ENCODE measurements around the gene HP1BP3. TPM values are rescaled to one million over a fixed set of nuclear protein-coding genes. Genes with fewer than 3 reads are reported as not detected.

The HP1BP3 gene
- polyA plus RNA-seq, 1 donor from 2014 or later, result 389 TPM

- H3K9me2 ChIP-seq (ENCODE audit: insufficient read depth, low read length), result no peaks in the 10 kb centered on the region
- no peaks in the 10 kb centered on the region for H3K9me3 ChIP-seq (ENCODE audit: low read length)
- no peak overlapping the region for H3K4me3 ChIP-seq (ENCODE audit: low read length)
- no peaks in the 10 kb centered on the region for H4K20me1 ChIP-seq (ENCODE audit: insufficient read depth)
- no peaks in the 10 kb centered on the region for H3F3A ChIP-seq (ENCODE audit: insufficient read depth, low read length, poor library complexity, severe bottlenecking)
- H3K4me2 ChIP-seq (ENCODE audit: low read length), result no peak overlapping the region
- H3K79me2 ChIP-seq (replicated peaks; ENCODE audit: insufficient read depth, low read length), result no peaks in the 10 kb centered on the region
- H2AFZ ChIP-seq (ENCODE audit: low read depth, low read length), result no peak overlapping the region
- H3K27me3 ChIP-seq (ENCODE audit: insufficient read depth, low read depth, low read length), result peaks cover 7% of the 10 kb centered on the region
- H3K9ac ChIP-seq (ENCODE audit: low read length), result no peak overlapping the region
- H3K36me3 ChIP-seq (ENCODE audit: insufficient read depth, low read length), result no peaks in the 10 kb centered on the region
- TF ChIP-seq, protein P1, sequence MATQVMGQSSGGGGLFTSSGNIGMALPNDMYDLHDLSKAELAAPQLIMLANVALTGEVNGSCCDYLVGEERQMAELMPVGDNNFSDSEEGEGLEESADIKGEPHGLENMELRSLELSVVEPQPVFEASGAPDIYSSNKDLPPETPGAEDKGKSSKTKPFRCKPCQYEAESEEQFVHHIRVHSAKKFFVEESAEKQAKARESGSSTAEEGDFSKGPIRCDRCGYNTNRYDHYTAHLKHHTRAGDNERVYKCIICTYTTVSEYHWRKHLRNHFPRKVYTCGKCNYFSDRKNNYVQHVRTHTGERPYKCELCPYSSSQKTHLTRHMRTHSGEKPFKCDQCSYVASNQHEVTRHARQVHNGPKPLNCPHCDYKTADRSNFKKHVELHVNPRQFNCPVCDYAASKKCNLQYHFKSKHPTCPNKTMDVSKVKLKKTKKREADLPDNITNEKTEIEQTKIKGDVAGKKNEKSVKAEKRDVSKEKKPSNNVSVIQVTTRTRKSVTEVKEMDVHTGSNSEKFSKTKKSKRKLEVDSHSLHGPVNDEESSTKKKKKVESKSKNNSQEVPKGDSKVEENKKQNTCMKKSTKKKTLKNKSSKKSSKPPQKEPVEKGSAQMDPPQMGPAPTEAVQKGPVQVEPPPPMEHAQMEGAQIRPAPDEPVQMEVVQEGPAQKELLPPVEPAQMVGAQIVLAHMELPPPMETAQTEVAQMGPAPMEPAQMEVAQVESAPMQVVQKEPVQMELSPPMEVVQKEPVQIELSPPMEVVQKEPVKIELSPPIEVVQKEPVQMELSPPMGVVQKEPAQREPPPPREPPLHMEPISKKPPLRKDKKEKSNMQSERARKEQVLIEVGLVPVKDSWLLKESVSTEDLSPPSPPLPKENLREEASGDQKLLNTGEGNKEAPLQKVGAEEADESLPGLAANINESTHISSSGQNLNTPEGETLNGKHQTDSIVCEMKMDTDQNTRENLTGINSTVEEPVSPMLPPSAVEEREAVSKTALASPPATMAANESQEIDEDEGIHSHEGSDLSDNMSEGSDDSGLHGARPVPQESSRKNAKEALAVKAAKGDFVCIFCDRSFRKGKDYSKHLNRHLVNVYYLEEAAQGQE (IDR thresholded peaks at IDR 0.05; ENCODE audit: borderline replicate concordance), result no peak
- TF ChIP-seq TAF1 (IDR thresholded peaks at IDR 0.05; ENCODE audit: low read depth), result no peak
- no peak for TF ChIP-seq SMC3 (conservative IDR thresholded peaks at IDR 0.05; ENCODE audit: poor library complexity)
- no peak for TF ChIP-seq POLR2AphosphoS5 (IDR thresholded peaks at IDR 0.05)
- no peak for TF ChIP-seq RAD21 (conservative IDR thresholded peaks at IDR 0.05)
- no peak for TF ChIP-seq EZH2 (IDR thresholded peaks at IDR 0.05; ENCODE audit: borderline replicate concordance, insufficient read depth, low read length, poor library complexity, severe bottlenecking)
- TF ChIP-seq, protein P2, sequence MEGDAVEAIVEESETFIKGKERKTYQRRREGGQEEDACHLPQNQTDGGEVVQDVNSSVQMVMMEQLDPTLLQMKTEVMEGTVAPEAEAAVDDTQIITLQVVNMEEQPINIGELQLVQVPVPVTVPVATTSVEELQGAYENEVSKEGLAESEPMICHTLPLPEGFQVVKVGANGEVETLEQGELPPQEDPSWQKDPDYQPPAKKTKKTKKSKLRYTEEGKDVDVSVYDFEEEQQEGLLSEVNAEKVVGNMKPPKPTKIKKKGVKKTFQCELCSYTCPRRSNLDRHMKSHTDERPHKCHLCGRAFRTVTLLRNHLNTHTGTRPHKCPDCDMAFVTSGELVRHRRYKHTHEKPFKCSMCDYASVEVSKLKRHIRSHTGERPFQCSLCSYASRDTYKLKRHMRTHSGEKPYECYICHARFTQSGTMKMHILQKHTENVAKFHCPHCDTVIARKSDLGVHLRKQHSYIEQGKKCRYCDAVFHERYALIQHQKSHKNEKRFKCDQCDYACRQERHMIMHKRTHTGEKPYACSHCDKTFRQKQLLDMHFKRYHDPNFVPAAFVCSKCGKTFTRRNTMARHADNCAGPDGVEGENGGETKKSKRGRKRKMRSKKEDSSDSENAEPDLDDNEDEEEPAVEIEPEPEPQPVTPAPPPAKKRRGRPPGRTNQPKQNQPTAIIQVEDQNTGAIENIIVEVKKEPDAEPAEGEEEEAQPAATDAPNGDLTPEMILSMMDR (IDR thresholded peaks at IDR 0.05; ENCODE audit: poor library complexity, severe bottlenecking), result no peak
- TF ChIP-seq EP300 (conservative IDR thresholded peaks at IDR 0.05; ENCODE audit: poor library complexity, severe bottlenecking), result no peak
- no peak for TF ChIP-seq MXI1 (conservative IDR thresholded peaks at IDR 0.05; ENCODE audit: poor library complexity, severe bottlenecking)
- no peak overlapping the region for H3K27ac ChIP-seq (ENCODE audit: low read length)
These were observed 60.0 kb downstream of the HP1BP3 start for GRCh38 chr1:20726932-20727745.

DNA sequence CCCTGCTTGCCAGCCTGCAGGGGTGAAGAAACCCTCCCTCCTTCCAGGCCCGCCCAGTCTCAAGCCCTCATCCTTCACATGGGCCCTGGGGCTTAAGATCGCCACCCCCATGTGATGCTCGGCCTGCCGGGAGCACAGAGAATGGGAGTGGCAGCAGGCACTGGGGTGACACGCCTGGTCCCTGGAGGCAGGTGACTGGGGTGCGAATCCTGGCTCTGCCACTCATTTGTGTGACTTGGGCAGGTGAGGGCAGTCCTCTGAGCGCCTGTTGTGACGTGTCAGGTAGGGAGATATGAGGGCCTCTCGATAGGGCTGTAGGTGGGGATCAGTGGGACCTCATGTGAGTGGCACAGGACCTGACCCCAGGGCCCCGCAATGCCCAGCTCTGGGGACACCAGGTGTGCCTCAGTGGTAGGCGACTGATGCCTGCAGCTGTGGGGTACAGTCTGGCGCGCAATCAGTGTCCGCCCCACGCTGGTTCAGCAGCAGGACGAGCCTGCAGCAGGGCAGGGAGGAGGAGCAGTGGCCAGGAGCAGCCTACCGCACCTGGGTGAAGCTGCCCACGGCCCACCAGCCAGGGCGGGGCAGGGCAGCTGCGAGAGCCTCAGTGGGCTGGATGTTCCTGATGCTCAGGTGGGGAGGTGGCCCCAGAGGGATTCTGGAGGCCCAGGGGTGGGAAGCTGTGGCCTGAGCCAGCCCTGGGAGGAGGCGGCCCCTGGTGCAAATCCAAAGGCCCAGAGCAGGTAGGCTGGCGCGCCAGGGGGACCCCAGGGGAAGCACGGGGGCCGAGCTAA lies 60.8 kb downstream of the HP1BP3 start:
- Histone ChIP-seq H3K9me3 (ENCODE audit: low read length) (no peaks in the 10 kb centered on the region), H3K36me3 (ENCODE audit: insufficient read depth, low read length) (no peaks in the 10 kb centered on the region), H2AFZ (ENCODE audit: low read depth, low read length) (no peak overlapping the region), H3K27me3 (ENCODE audit: insufficient read depth, low read depth, low read length) (peaks cover 4% of the 10 kb centered on the region), H3F3A (ENCODE audit: insufficient read depth, low read length, poor library complexity, severe bottlenecking) (no peaks in the 10 kb centered on the region), H3K79me2 (replicated peaks; ENCODE audit: insufficient read depth, low read length) (no peaks in the 10 kb centered on the region), H4K20me1 (ENCODE audit: insufficient read depth) (no peaks in the 10 kb centered on the region), H3K27ac (ENCODE audit: low read length) (no peak overlapping the region), H3K4me3 (ENCODE audit: low read length) (no peak overlapping the region), H3K9ac (ENCODE audit: low read length) (no peak overlapping the region), H3K4me2 (ENCODE audit: low read length) (no peak overlapping the region), H3K9me2 (ENCODE audit: insufficient read depth, low read length) (no peaks in the 10 kb centered on the region)
- TF ChIP-seq MXI1 (conservative IDR thresholded peaks at IDR 0.05; ENCODE audit: poor library complexity, severe bottlenecking) (no peak), RAD21 (conservative IDR thresholded peaks at IDR 0.05) (no peak), EP300 (conservative IDR thresholded peaks at IDR 0.05; ENCODE audit: poor library complexity, severe bottlenecking) (no peak), SMC3 (conservative IDR thresholded peaks at IDR 0.05; ENCODE audit: poor library complexity) (no peak), EZH2 (IDR thresholded peaks at IDR 0.05; ENCODE audit: borderline replicate concordance, insufficient read depth, low read length, poor library complexity, severe bottlenecking) (no peak), TAF1 (IDR thresholded peaks at IDR 0.05; ENCODE audit: low read depth) (no peak), POLR2AphosphoS5 (IDR thresholded peaks at IDR 0.05) (no peak)
- TF ChIP-seq, protein P1 (IDR thresholded peaks at IDR 0.05; ENCODE audit: borderline replicate concordance), result no peak
- TF ChIP-seq, protein P2 (IDR thresholded peaks at IDR 0.05; ENCODE audit: poor library complexity, severe bottlenecking), result no peak
